ENCODE results near the gene EFNA5. TPM values are rescaled to one million over a fixed set of nuclear protein-coding genes. Genes with fewer than 3 reads are reported as not detected.

The EFNA5 gene
- total and polyA plus RNA-seq, 2 of the 13 experiments (the other 11 are each of a cell fraction or from before 2014, with no cell fraction given): not detected

- TF ChIP-seq ZNF615 (CRISPR knock-in tag; IDR thresholded peaks at IDR 0.05; ENCODE audit: borderline replicate concordance): no peak
- no peak for TF ChIP-seq SP140L (CRISPR knock-in tag; IDR thresholded peaks at IDR 0.05; ENCODE audit: borderline replicate concordance)
Measured at GRCh38 chr5:107384256-107384655, 286.5 kb downstream of the EFNA5 start (continued).

GRCh38 chr5:107383414-107383813, 287.3 kb downstream of the EFNA5 start:
- in situ Hi-C loops (cut with HindIII; ENCODE audit: extremely low pct_ligation_motif_present, low pct_unique_long_range_greater_than_20kb): no loop called here
- Histone ChIP-seq H3K27me3 (ENCODE audit: control insufficient read depth in 1 of 2, insufficient read depth in 2 of 2, low read length in 2 of 2) (no peaks in the 10 kb centered on the region), H3K36me3 (replicated peaks in 1 of 2; ENCODE audit: control insufficient read depth in 1 of 2, insufficient read depth in 2 of 2, low read length in 2 of 2) (no peaks in the 10 kb centered on the region), H3K4me3 (replicated peaks in 1 of 3; ENCODE audit: insufficient read depth in 1 of 3, low read depth in 2 of 3, low read length in 3 of 3) (no peak overlapping the region), H3K27ac (ENCODE audit: extremely low read length, insufficient read depth, low read length) (no peak overlapping the region), H3K9ac (ENCODE audit: insufficient read depth, low read depth, low read length) (no peak overlapping the region), H3K79me2 (ENCODE audit: insufficient read depth, low read length) (no peaks in the 10 kb centered on the region), H2AFZ (ENCODE audit: low read length) (no peak overlapping the region), H3K9me3 (ENCODE audit: low read length) (no peaks in the 10 kb centered on the region), H3K4me2 (ENCODE audit: low read depth, low read length) (no peak overlapping the region), H4K20me1 (ENCODE audit: insufficient read depth, low read length) (no peaks in the 10 kb centered on the region), H3K4me1 (ENCODE audit: insufficient read depth, low read length) (peaks cover 8% of the 10 kb centered on the region; the same call in 1 of the 2 replicates)
- intact Hi-C loops (cut with micrococcal nuclease; ENCODE audit: unreplicated experiment): no loop called here
- 4% methylated on average over 1 of the region's 1 CpG for WGBS (ENCODE audit: low lambda C conversion rate)
- ATAC-seq (no peak), DNase-seq (ENCODE audit: low spot score) (no peak), FAIRE-seq (no peak)
- POLR2A ChIA-PET: no interaction called here
- no TSS peak for BruUV-seq (replicated peaks)
- 0 out of 2 replicates have a peak, but pooled peaks have one; percentile 1 for TF ChIP-seq CEBPB (IDR thresholded peaks at IDR 0.05; ENCODE audit: borderline replicate concordance, low read depth, low read length)
- TF ChIP-seq FOXO1 (CRISPR knock-in tag; IDR thresholded peaks at IDR 0.05): no peak
- no peak for TF ChIP-seq PBX3 (CRISPR knock-in tag; IDR thresholded peaks at IDR 0.05; ENCODE audit: borderline replicate concordance)
- TF ChIP-seq ZSCAN30 (CRISPR knock-in tag; IDR thresholded peaks at IDR 0.05): no peak
- CTCF ChIA-PET (ENCODE audit: low intra/inter-chr PET ratio, low total read pairs): no interaction called here

Measured in HepG2 (cell line).